K562 (cell line): Measurements from ENCODE around the gene TUBB2A. TPM values are rescaled to one million over a fixed set of nuclear protein-coding genes. Genes with fewer than 3 reads are reported as not detected.

Experiments used
- ATAC-seq: fragments of 200-7000 bp; cut with Tn5 transposase; 3 replicates; pipeline ENCODE4 v1.9.1; 2020; ENCODE audit warnings: moderate library complexity
- BruUV-seq: library from RNA; stranded (reverse); fragments of 400-500 nt; replicated peaks from 2 replicates; lab custom pipeline; 2021; lab: Mats Ljungman, UMichigan
- CTCF ChIA-PET: fragments of 300-600 bp; formaldehyde crosslinking; extraction: SDS; loops from one replicate; lab custom pipeline; 2021; ENCODE audit warnings: low intra/inter-chr PET ratio; lab: Yijun Ruan, JAX
- POLR2A ChIA-PET: fragments of 300-600, 350-650 bp; sonication (Branson Sonifier 250); formaldehyde crosslinking; extraction: SDS; loops from one replicate; lab custom pipeline; 2021; ENCODE audit warnings: antibody characterized with exemption, inconsistent platforms; lab: Yijun Ruan, JAX
- DNase-seq, 4 experiments: peaks; one replicate each; pipeline versions ENCODE4 v3.0.0 to v3.0.0-alpha.2; 2011 to 2018; ENCODE audit warnings: low spot score in 3 of 4, mixed read lengths in 3 of 4; ENCODE audit errors: extremely low read depth in 1 of 4
- FAIRE-seq: peaks from 2 replicates; lab custom pipeline; 2011; peaks lifted over from hg19 to GRCh38; lab: Jason Lieb, UNC
- H2AFZ ChIP-seq: 2 replicates; pipeline ENCODE4 v1.6.0; 2011; ENCODE audit warnings: low read depth, low read length, control low read depth, inconsistent platforms
- H3K27ac ChIP-seq: fragments of 200-600 bp; 3 replicates; pipeline ENCODE4 v1.8.0; 2011; ENCODE audit warnings: low read depth, mild to moderate bottlenecking, control low read depth, inconsistent platforms, low read length, moderate library complexity, mixed read lengths; ENCODE audit errors: extremely low read depth
- H3K27me3 ChIP-seq, 2 experiments: fragments of 300-600 bp in 1 of 2; 2 replicates in 1 of 2; 3 replicates in 1 of 2; pipeline versions ENCODE4 v1.6.0 to v1.8.0; 2011; ENCODE audit warnings: inconsistent platforms in 2 of 2, low read length in 2 of 2, mild to moderate bottlenecking in 1 of 2, mixed read lengths in 1 of 2, moderate library complexity in 1 of 2; ENCODE audit not compliant: control insufficient read depth in 2 of 2, insufficient read depth in 2 of 2
- H3K36me3 ChIP-seq: fragments of 300-600 bp; 3 replicates; pipeline ENCODE4 v1.8.0; 2011; ENCODE audit warnings: mild to moderate bottlenecking, low read length, inconsistent platforms; ENCODE audit not compliant: control insufficient read depth, insufficient read depth
- H3K4me1 ChIP-seq, 2 experiments: fragments of 200-600 bp in 1 of 2; replicated peaks in 1 of 2; 2 replicates in 1 of 2; 3 replicates in 1 of 2; pipeline versions ENCODE4 v1.5.1 to v1.8.0; 2011; ENCODE audit warnings: inconsistent platforms in 2 of 2, low read length in 2 of 2, mild to moderate bottlenecking in 1 of 2, mixed read lengths in 1 of 2, moderate library complexity in 1 of 2; ENCODE audit not compliant: control insufficient read depth in 2 of 2, insufficient read depth in 2 of 2
- H3K4me2 ChIP-seq: 2 replicates; pipeline ENCODE4 v1.6.1; 2011; ENCODE audit warnings: low read length, control low read depth, inconsistent platforms, mixed read lengths; ENCODE audit not compliant: insufficient read depth
- H3K4me3 ChIP-seq: fragments of 200-600 bp; sonication (generic), shearing (Covaris generic); 2 replicates; pipeline ENCODE4 v1.5.1; 2016; ENCODE audit warnings: control low read depth, inconsistent platforms
- H3K79me2 ChIP-seq: fragments of 200-600 bp; 3 replicates; pipeline ENCODE4 v1.8.0; 2011; ENCODE audit warnings: low read length, inconsistent platforms; ENCODE audit not compliant: control insufficient read depth, insufficient read depth
- H3K9ac ChIP-seq, 2 experiments: 2 replicates each; pipeline versions ENCODE4 v1.6.0 to v1.6.1; 2011; ENCODE audit warnings: low read depth in 2 of 2, low read length in 2 of 2, control low read depth in 1 of 2, inconsistent platforms in 1 of 2, mild to moderate bottlenecking in 1 of 2, mixed read lengths in 1 of 2; ENCODE audit not compliant: insufficient read depth in 1 of 2
- H3K9me1 ChIP-seq: one replicate; pipeline ENCODE4 v1.6.0; 2011; ENCODE audit warnings: inconsistent platforms, mild to moderate bottlenecking, low read length, moderate library complexity; ENCODE audit not compliant: control insufficient read depth, insufficient read depth
- H3K9me3 ChIP-seq: replicated peaks from 2 replicates; pipeline ENCODE4 v1.5.1; 2011; ENCODE audit warnings: low read depth, low read length, inconsistent platforms; ENCODE audit not compliant: control insufficient read depth, insufficient read depth
- H4K20me1 ChIP-seq: replicated peaks from 2 replicates; pipeline ENCODE4 v1.6.1; 2011; ENCODE audit warnings: low read length, inconsistent platforms, mixed read lengths; ENCODE audit not compliant: control insufficient read depth, insufficient read depth
- BCOR ChIP-seq: fragments of 450-650 bp; IDR thresholded peaks from 2 replicates; pipeline ENCODE4 v1.6.1; 2016
- CBFA2T2 ChIP-seq: fragments of 450-650 bp; conservative IDR thresholded peaks from 2 replicates; pipeline ENCODE4 v1.6.1; 2017; ENCODE audit warnings: mild to moderate bottlenecking
- CBX3 ChIP-seq, 2 experiments: IDR thresholded peaks; 1 replicate in 1 of 2; 2 replicates in 1 of 2; pipeline ENCODE4 v1.6.1; 2012; ENCODE audit warnings: inconsistent platforms in 2 of 2, low read length in 2 of 2, borderline replicate concordance in 1 of 2, control low read depth in 1 of 2
- COPS2 ChIP-seq: fragments of 450-650 bp; conservative IDR thresholded peaks from 2 replicates; pipeline ENCODE4 v1.6.1; 2016; ENCODE audit warnings: mild to moderate bottlenecking, moderate library complexity
- ETS2 ChIP-seq: IDR thresholded peaks from 2 replicates; pipeline ENCODE4 v1.6.1; 2016; ENCODE audit warnings: borderline replicate concordance, missing genetic modification characterization, mild to moderate bottlenecking, moderate library complexity, missing compliant biosample characterization; ENCODE audit not compliant: poor library complexity, severe bottlenecking
- KDM1A ChIP-seq, 2 experiments: fragments of 450-650 bp; IDR thresholded peaks; 2 replicates each; pipeline ENCODE4 v1.6.1; 2016; ENCODE audit warnings: mild to moderate bottlenecking in 2 of 2
- MEIS2 ChIP-seq: fragments of 450-650 bp; IDR thresholded peaks from 2 replicates; pipeline ENCODE4 v1.6.1; 2014; ENCODE audit warnings: mild to moderate bottlenecking; ENCODE audit not compliant: partially characterized antibody
- NCOA6 ChIP-seq: fragments of 450-650 bp; IDR thresholded peaks from 2 replicates; pipeline ENCODE4 v1.6.1; 2017; ENCODE audit warnings: mild to moderate bottlenecking
- RBM15 ChIP-seq: fragments of 200-400 bp; formaldehyde crosslinking; IDR thresholded peaks from 2 replicates; pipeline ENCODE4 v1.6.1; 2018; ENCODE audit warnings: mild to moderate bottlenecking, low read length, moderate library complexity; ENCODE audit not compliant: insufficient read depth
- RBM25 ChIP-seq: fragments of 200-400 bp; formaldehyde crosslinking; IDR thresholded peaks from 2 replicates; pipeline ENCODE4 v1.6.1; 2018; ENCODE audit warnings: low read length, low read depth, moderate library complexity; ENCODE audit not compliant: severe bottlenecking
- TRIM24 ChIP-seq, 2 experiments: fragments of 450-650 bp; IDR thresholded peaks; 2 replicates each; pipeline ENCODE4 v1.6.1; 2016
- ZNF263 ChIP-seq: sonication (generic); formaldehyde crosslinking; IDR thresholded peaks from 2 replicates; pipeline ENCODE4 v1.8.0; 2022; ENCODE audit warnings: mild to moderate bottlenecking, missing genetic modification reagents, borderline replicate concordance
- ZNF584 ChIP-seq: fragments of 200-800 bp; sonication (Bioruptor generic); IDR thresholded peaks from 2 replicates; pipeline ENCODE4 v1.6.1; 2016; ENCODE audit warnings: low read depth, mild to moderate bottlenecking, missing genetic modification characterization, missing compliant biosample characterization
- ZNF699 ChIP-seq: fragments of 250-450 bp; sonication (Bioruptor Pico); IDR thresholded peaks from 2 replicates; pipeline ENCODE4 v1.8.0; 2021; ENCODE audit warnings: mild to moderate bottlenecking, moderate library complexity; ENCODE audit not compliant: insufficient replicate concordance
- WGBS: fragments of 100-300 bp; shearing (Covaris generic); methylation state at CpG from one replicate; pipeline ENCODE4 v1.1.6; 2016; ENCODE audit warnings: low coverage, mixed read lengths; ENCODE audit not compliant: insufficient coverage; ENCODE audit errors: missing lambda C conversion rate; 5-methylcytosine and 5-hydroxymethylcytosine counted together
- in situ Hi-C: fragments of 300-500 bp; cut with MboI; formaldehyde crosslinking; loops from 4 replicates; pipeline ENCODE4 v1.15.0; 2018; ENCODE audit warnings: inconsistent platforms, mixed read lengths
- intact Hi-C: fragments of 100-400 bp; cut with micrococcal nuclease; formaldehyde crosslinking; loops from 2 replicates; pipeline ENCODE4 v1.14.2; 2022
- polyA plus RNA-seq, 8 experiments: library from polyadenylated mRNA; depleted of rRNA in 4 of 8; stranded (reverse) in 5 of 8; unstranded in 3 of 8; fragments of >200 nt; fragmentation: Nextera tagmentation in 2 of 8; fragmentation: Illumina TruSeq in 1 of 8; extraction: Ambion mirVana in 2 of 8; extraction: Trizol in 1 of 8; gene quantifications; 2 replicates each; pipeline versions ENCODE4 v1.2.1 to v1.2.3, GENCODE V29; 2011 to 2014; ENCODE audit warnings: inconsistent platforms in 1 of 8, missing spikeins in 1 of 8
- total RNA-seq, 7 experiments: library from RNA; depleted of rRNA in 6 of 7; stranded (reverse); fragments of >200 nt in 6 of 7; fragmentation: Illumina TruSeq in 2 of 7; extraction: Trizol in 2 of 7; gene quantifications; 2 replicates each; pipeline versions ENCODE4 v1.2.1 to v1.2.3, GENCODE V29; 2011 to 2021; ENCODE audit warnings: low replicate concordance in 1 of 7

TUBB2A gene
- total and polyA plus RNA-seq, 9 of the 15 experiments (the other 6 are each of a cell fraction or from before 2014, with no cell fraction given), result 3.6 to 92.1 (median 45.6) TPM

GRCh38 chr6:3193102-3193849, 35.9 kb upstream of the TUBB2A start:
- 73% methylated on average over 23 of the region's 23 CpGs for WGBS
- POLR2A ChIA-PET, result interaction anchor here (0.6 to 2.2 kb wide), 7 partner anchors 11 to 70 kb away, joined by 3 to 8 read pairs (median 5); partner anchors contain the start of gene TUBB2A
- DNase-seq (no peak), FAIRE-seq (no peak), ATAC-seq (no peak)
- no TSS peak for BruUV-seq
- TF ChIP-seq MEIS2 (peak; percentile 35), ETS2 (tag) (no peak), ZNF584 (CRISPR knock-in tag) (no peak)
- in situ Hi-C loops (no loop called here), intact Hi-C loops (no loop called here)
- Histone ChIP-seq H3K4me3 (no peak overlapping the region), H3K4me1 (peaks cover 14 to 19% of the 10 kb centered on the region in 2 experiments; a peak in 4 of 5 replicates), H4K20me1 (no peaks in the 10 kb centered on the region), H2AFZ (peak overlapping the region; percentile 23), H3K27ac (no peak overlapping the region), H3K9me3 (peaks cover 10% of the 10 kb centered on the region; the same call in 1 of the 2 replicates), H3K79me2 (peaks cover 11% of the 10 kb centered on the region; the same call in 2 of the 3 replicates), H3K9ac (peak overlapping the region in 1 of 2 experiments; percentile 46; a peak in 1 of 4 replicates), H3K27me3 (no peaks in the 10 kb centered on the region), H3K36me3 (no peaks in the 10 kb centered on the region), H3K4me2 (no peak overlapping the region), H3K9me1 (no peaks in the 10 kb centered on the region)
- CTCF ChIA-PET, result no interaction called here

- DNase-seq, result no peak
- Histone ChIP-seq H3K27me3 (no peaks in the 10 kb centered on the region), H3K9ac (no peak overlapping the region), H3K4me1 (peaks cover 8 to 10% of the 10 kb centered on the region in 2 experiments; a peak in 4 of 5 replicates), H3K4me2 (no peak overlapping the region), H3K9me1 (no peaks in the 10 kb centered on the region), H3K9me3 (peaks cover 5% of the 10 kb centered on the region; the same call in 1 of the 2 replicates), H2AFZ (no peak overlapping the region), H3K79me2 (peaks cover 11% of the 10 kb centered on the region; the same call in 2 of the 3 replicates), H3K4me3 (no peak overlapping the region), H3K27ac (no peak overlapping the region), H4K20me1 (no peaks in the 10 kb centered on the region), H3K36me3 (no peaks in the 10 kb centered on the region)
- ChIA-PET POLR2A (interaction anchor here (0.8 to 1.4 kb wide), 3 partner anchors 14 to 71 kb away, joined by 3 read pairs; no protein-coding TSS in a partner anchor), CTCF (no interaction called here)
- in situ Hi-C loops (no loop called here), intact Hi-C loops (no loop called here)
- ATAC-seq, result no peak
- BruUV-seq, result no TSS peak
- WGBS, result 68% methylated on average over 5 of the region's 5 CpGs
- FAIRE-seq, result no peak
- no peak for TF ChIP-seq ZNF263 (CRISPR knock-in tag)
- peak in 1 of 2 experiments; percentile 93; a peak in 1 of 3 replicates for TF ChIP-seq CBX3 (IDR thresholded peaks at IDR 0.05; ENCODE audit: borderline replicate concordance in 1 of 2, low read length in 2 of 2)
- peak; percentile 81 for TF ChIP-seq RBM25
- peak in 1 of 2 experiments; percentile 62; a peak in 2 of 4 replicates for TF ChIP-seq KDM1A (IDR thresholded peaks at IDR 0.05)
- no peak for TF ChIP-seq RBM15
- TF ChIP-seq ZNF699 (CRISPR knock-in tag), result no peak
- TF ChIP-seq COPS2, result no peak
- peak in 1 of 2 experiments; percentile 19; a peak in 1 of 4 replicates for TF ChIP-seq TRIM24 (IDR thresholded peaks at IDR 0.05)
- TF ChIP-seq NCOA6, result no peak
- TF ChIP-seq CBFA2T2, result no peak
- TF ChIP-seq BCOR, result peak; percentile 73
Measured at GRCh38 chr6:3190779-3191178, 33.4 kb upstream of the TUBB2A start.
